HepG2 (cell line): ENCODE results near the gene CXCL8. TPM values are rescaled to one million over a fixed set of nuclear protein-coding genes. Genes with fewer than 3 reads are reported as not detected.

Source experiments
- ATAC-seq: fragments of 200-7000 bp; cut with Tn5 transposase; 3 replicates; pipeline ENCODE4 v1.9.1; 2020; ENCODE audit warnings: mild to moderate bottlenecking, moderate library complexity
- BruUV-seq: library from RNA; stranded (reverse); fragments of 400-500 nt; replicated peaks from 2 replicates; lab custom pipeline; 2021; lab: Mats Ljungman, UMichigan
- CTCF ChIA-PET: fragments of 300-600 bp; formaldehyde crosslinking; extraction: SDS; loops from one replicate; lab custom pipeline; 2021; ENCODE audit warnings: low total read pairs, inconsistent platforms, low intra/inter-chr PET ratio; lab: Yijun Ruan, JAX
- POLR2A ChIA-PET: fragments of 350-600 bp; sonication (Branson Sonifier 250); formaldehyde crosslinking; loops from one replicate; lab custom pipeline; 2020; ENCODE audit warnings: antibody characterized with exemption, inconsistent platforms; lab: Yijun Ruan, JAX
- DNase-seq: peaks from one replicate; pipeline ENCODE4 v3.0.0-alpha.2; 2015; ENCODE audit warnings: low spot score
- FAIRE-seq: peaks from 3 replicates; lab custom pipeline; 2011; peaks lifted over from hg19 to GRCh38; lab: Jason Lieb, UNC
- H2AFZ ChIP-seq: one replicate; pipeline ENCODE4 v1.6.1; 2011; ENCODE audit warnings: low read length, inconsistent platforms
- H3K27ac ChIP-seq: fragments of 300-600 bp; 3 replicates; pipeline ENCODE4 v1.8.0; 2011; ENCODE audit warnings: mixed run types, mild to moderate bottlenecking, mixed read lengths, low read length, inconsistent platforms; ENCODE audit not compliant: insufficient read depth; ENCODE audit errors: extremely low read length
- H3K27me3 ChIP-seq, 2 experiments: fragments of 200-600 bp in 1 of 2; 2 replicates in 1 of 2; 3 replicates in 1 of 2; pipeline versions ENCODE4 v1.6.0 to v1.8.0; 2011; ENCODE audit warnings: low read length in 2 of 2, mild to moderate bottlenecking in 2 of 2, moderate library complexity in 2 of 2, inconsistent platforms in 1 of 2; ENCODE audit not compliant: insufficient read depth in 2 of 2, control insufficient read depth in 1 of 2
- H3K36me3 ChIP-seq, 2 experiments: fragments of 200-600 bp in 1 of 2; replicated peaks in 1 of 2; 2 replicates in 1 of 2; 3 replicates in 1 of 2; pipeline versions ENCODE4 v1.5.1 to v1.8.0; 2011; ENCODE audit warnings: low read length in 2 of 2, inconsistent platforms in 1 of 2; ENCODE audit not compliant: insufficient read depth in 2 of 2, control insufficient read depth in 1 of 2
- H3K4me1 ChIP-seq: 2 replicates; pipeline ENCODE4 v1.5.1; 2012; ENCODE audit warnings: low read length, inconsistent platforms; ENCODE audit not compliant: insufficient read depth
- H3K4me2 ChIP-seq: 2 replicates; pipeline ENCODE4 v1.6.0; 2011; ENCODE audit warnings: low read depth, low read length, inconsistent platforms
- H3K4me3 ChIP-seq, 3 experiments: fragments of 200-600 bp in 1 of 3; sonication (generic), shearing (Covaris generic) in 1 of 3; replicated peaks in 1 of 3; 2 replicates each; pipeline ENCODE4 v1.5.1; 2011 to 2016; ENCODE audit warnings: low read length in 3 of 3, inconsistent platforms in 2 of 3, low read depth in 2 of 3, mild to moderate bottlenecking in 2 of 3, control low read depth in 1 of 3, mixed read lengths in 1 of 3; ENCODE audit not compliant: insufficient read depth in 1 of 3
- H3K79me2 ChIP-seq: one replicate; pipeline ENCODE4 v1.6.1; 2011; ENCODE audit warnings: low read length, inconsistent platforms; ENCODE audit not compliant: insufficient read depth
- H3K9ac ChIP-seq: 2 replicates; pipeline ENCODE4 v1.6.0; 2011; ENCODE audit warnings: mild to moderate bottlenecking, low read depth, low read length, inconsistent platforms; ENCODE audit not compliant: insufficient read depth
- H3K9me3 ChIP-seq: 2 replicates; pipeline ENCODE4 v1.5.1; 2012; ENCODE audit warnings: mild to moderate bottlenecking, low read length
- H4K20me1 ChIP-seq: 2 replicates; pipeline ENCODE4 v1.6.0; 2011; ENCODE audit warnings: inconsistent platforms, mild to moderate bottlenecking, low read length, moderate library complexity; ENCODE audit not compliant: insufficient read depth
- BCLAF1 ChIP-seq: fragments of 450-650 bp; IDR thresholded peaks from 2 replicates; pipeline ENCODE4 v1.6.1; 2017; ENCODE audit warnings: mild to moderate bottlenecking
- MBD4 ChIP-seq: IDR thresholded peaks from 2 replicates; pipeline ENCODE4 v1.6.1; 2012; ENCODE audit warnings: low read length, inconsistent platforms, borderline replicate concordance
- MIXL1 ChIP-seq: IDR thresholded peaks from 2 replicates; pipeline ENCODE4 v1.6.1; 2016
- MTF2 ChIP-seq: sonication (generic); formaldehyde crosslinking; IDR thresholded peaks from 2 replicates; pipeline ENCODE4 v1.5.0; 2020; ENCODE audit warnings: missing genetic modification reagents, borderline replicate concordance
- POGZ ChIP-seq: sonication (generic); formaldehyde crosslinking; IDR thresholded peaks from 2 replicates; pipeline ENCODE4 v1.4.0; 2020; ENCODE audit warnings: mild to moderate bottlenecking, missing genetic modification reagents
- RFX5 ChIP-seq: IDR thresholded peaks from 2 replicates; pipeline ENCODE4 v1.6.1; 2011; ENCODE audit warnings: low read depth, low read length, improper control_type of control experiment
- SRSF1 ChIP-seq: fragments of 200-400 bp; formaldehyde crosslinking; optimal IDR thresholded peaks from 2 replicates; pipeline ENCODE3; 2017; ENCODE audit warnings: mild to moderate bottlenecking, low read depth, low read length, moderate library complexity
- SUZ12 ChIP-seq: fragments of 150-350 bp; IDR thresholded peaks from 2 replicates; pipeline ENCODE4 v1.6.1; 2014; ENCODE audit warnings: low read depth, low read length
- THAP7 ChIP-seq: sonication (generic); formaldehyde crosslinking; IDR thresholded peaks from 2 replicates; pipeline ENCODE4 v1.8.1; 2023; ENCODE audit warnings: mild to moderate bottlenecking, missing genetic modification reagents
- ZBTB38 ChIP-seq: sonication (generic); formaldehyde crosslinking; IDR thresholded peaks from 2 replicates; pipeline ENCODE4 v1.5.1; 2020; ENCODE audit warnings: mild to moderate bottlenecking, missing genetic modification reagents
- ZBTB8A ChIP-seq: sonication (generic); formaldehyde crosslinking; IDR thresholded peaks from 2 replicates; pipeline ENCODE4 v1.4.0; 2020; ENCODE audit warnings: mild to moderate bottlenecking, low read depth, missing genetic modification reagents, borderline replicate concordance
- ZFAT ChIP-seq: sonication (generic); formaldehyde crosslinking; conservative IDR thresholded peaks from 2 replicates; pipeline ENCODE4 v1.8.1; 2023; ENCODE audit warnings: missing genetic modification reagents, inconsistent platforms
- ZHX1 ChIP-seq: sonication (generic); formaldehyde crosslinking; IDR thresholded peaks from 2 replicates; pipeline ENCODE4 v1.8.1; 2022; ENCODE audit warnings: low read depth, mild to moderate bottlenecking, missing genetic modification reagents
- ZNF512 ChIP-seq: sonication (generic); formaldehyde crosslinking; IDR thresholded peaks from 2 replicates; pipeline ENCODE4 v1.4.0; 2020; ENCODE audit warnings: mild to moderate bottlenecking, missing genetic modification reagents
- ZNF569 ChIP-seq: sonication (generic); formaldehyde crosslinking; IDR thresholded peaks from 2 replicates; pipeline ENCODE4 v1.5.0; 2020; ENCODE audit warnings: mild to moderate bottlenecking, missing genetic modification reagents, moderate library complexity, borderline replicate concordance
- ZNF709 ChIP-seq: sonication (generic); formaldehyde crosslinking; IDR thresholded peaks from 2 replicates; pipeline ENCODE4 v1.5.0; 2020; ENCODE audit warnings: mild to moderate bottlenecking, missing genetic modification reagents
- ZSCAN22 ChIP-seq: sonication (generic); formaldehyde crosslinking; IDR thresholded peaks from 2 replicates; pipeline ENCODE4 v1.4.0; 2020; ENCODE audit warnings: mild to moderate bottlenecking, missing genetic modification reagents
- ZSCAN30 ChIP-seq: sonication (generic); formaldehyde crosslinking; IDR thresholded peaks from 2 replicates; pipeline ENCODE4 v1.5.0; 2020; ENCODE audit warnings: mild to moderate bottlenecking, missing genetic modification reagents
- WGBS: methylation state at CpG from one replicate; pipeline ENCODE4 v1.1.6; 2017; ENCODE audit warnings: low lambda C conversion rate; 5-methylcytosine and 5-hydroxymethylcytosine counted together
- in situ Hi-C: cut with HindIII; loops from 2 replicates; pipeline ENCODE4 v1.10.0; 2017; ENCODE audit warnings: low pct_unique_long_range_greater_than_20kb; ENCODE audit not compliant: extremely low pct_ligation_motif_present
- intact Hi-C: fragments of 100-400 bp; cut with micrococcal nuclease; formaldehyde crosslinking; loops from one replicate; pipeline ENCODE4 v1.10.0; 2022; ENCODE audit not compliant: unreplicated experiment
- polyA plus RNA-seq, 8 experiments: library from polyadenylated mRNA; depleted of rRNA in 3 of 8; stranded (reverse) in 7 of 8; unstranded in 1 of 8; fragments of >200 nt; fragmentation: Illumina TruSeq in 4 of 8; extraction: Trizol in 4 of 8; gene quantifications; 2 replicates each; pipeline versions ENCODE4 v1.2.1 to v1.2.3, GENCODE V29; 2011 to 2016; ENCODE audit warnings: low read depth in 4 of 8, missing spikeins in 1 of 8, mixed read lengths in 1 of 8; ENCODE audit not compliant: insufficient read depth in 1 of 8
- total RNA-seq, 5 experiments: library from RNA; depleted of rRNA; stranded (reverse); fragments of >200 nt; fragmentation: Illumina TruSeq; extraction: Trizol; gene quantifications; 2 replicates each; pipeline ENCODE4 v1.2.3, GENCODE V29; 2016; ENCODE audit warnings: low read depth in 1 of 5

The CXCL8 gene
- total and polyA plus RNA-seq, 2 of the 13 experiments (the other 11 are each of a cell fraction or from before 2014, with no cell fraction given) = 1.8 to 7.8 TPM

GRCh38 chr4:73732759-73733431 lies 7.5 kb upstream of the CXCL8 start:
- ATAC-seq = no peak
- Histone ChIP-seq H3K27ac (no peak overlapping the region), H3K79me2 (no peaks in the 10 kb centered on the region), H3K4me2 (no peak overlapping the region), H3K9ac (no peak overlapping the region), H2AFZ (no peak overlapping the region), H3K9me3 (no peaks in the 10 kb centered on the region), H4K20me1 (no peaks in the 10 kb centered on the region), H3K36me3 (no peaks in the 10 kb centered on the region), H3K4me1 (no peaks in the 10 kb centered on the region), H3K27me3 (no peaks in the 10 kb centered on the region; a peak in 1 of 5 replicates), H3K4me3 (no peak overlapping the region)
- CTCF ChIA-PET = no interaction called here
- in situ Hi-C loops = no loop called here
- POLR2A ChIA-PET = no interaction called here
- intact Hi-C loops = no loop called here
- WGBS = 0% methylated on average over 1 of the region's 1 CpG
- DNase-seq = no peak
- no TSS peak for BruUV-seq
- no peak for FAIRE-seq
- TF ChIP-seq RFX5 (no peak), ZNF512 (CRISPR knock-in tag) (no peak), ZNF709 (CRISPR knock-in tag) (no peak), THAP7 (no peak), ZBTB38 (CRISPR knock-in tag) (no peak), ZSCAN22 (CRISPR knock-in tag) (no peak), MBD4 (no peak), BCLAF1 (no peak), ZSCAN30 (CRISPR knock-in tag) (no peak), POGZ (CRISPR knock-in tag) (no peak), ZFAT (CRISPR knock-in tag) (no peak), ZNF569 (CRISPR knock-in tag) (no peak), MTF2 (CRISPR knock-in tag) (no peak), ZHX1 (CRISPR knock-in tag) (no peak), SUZ12 (no peak), ZBTB8A (CRISPR knock-in tag) (no peak), MIXL1 (CRISPR knock-in tag) (no peak), SRSF1 (no peak)
